GM23338 (cell line): ENCODE data around the gene STX1B. TPM values are rescaled to one million over a fixed set of nuclear protein-coding genes. Genes with fewer than 3 reads are reported as not detected.

ENCODE experiments used
- CREB1 ChIP-seq: fragments of 250-450 bp; sonication (Bioruptor Pico); IDR thresholded peaks from 2 replicates; pipeline ENCODE4 v1.5.0; 2020; ENCODE audit warnings: low read depth, mild to moderate bottlenecking, moderate library complexity
- EZH2 ChIP-seq: fragments of 200-600 bp; sonication (generic); IDR thresholded peaks from one replicate; pipeline ENCODE4 v1.8.0; 2017; ENCODE audit warnings: antibody characterized with exemption, mild to moderate bottlenecking, low read depth; ENCODE audit not compliant: unreplicated experiment
- EZH2phosphoT487 ChIP-seq: fragments of 200-600 bp; sonication (generic); IDR thresholded peaks from one replicate; pipeline ENCODE4 v1.8.1; 2018; ENCODE audit warnings: antibody characterized with exemption; ENCODE audit not compliant: unreplicated experiment
- JUNB ChIP-seq: IDR thresholded peaks from one replicate; pipeline ENCODE4 v1.6.1; 2016; ENCODE audit warnings: antibody characterized with exemption; ENCODE audit not compliant: unreplicated experiment
- NANOG ChIP-seq: IDR thresholded peaks from 2 replicates; pipeline ENCODE4 v1.6.1; 2016; ENCODE audit warnings: antibody characterized with exemption, borderline replicate concordance
- POLR2AphosphoS5 ChIP-seq: IDR thresholded peaks from 2 replicates; pipeline ENCODE4 v1.6.1; 2016; ENCODE audit warnings: antibody characterized with exemption, low read depth
- STAT1 ChIP-seq: IDR thresholded peaks from one replicate; pipeline ENCODE4 v1.6.1; 2016; ENCODE audit warnings: antibody characterized with exemption; ENCODE audit not compliant: unreplicated experiment
- ZNF114 ChIP-seq: fragments of 250-450 bp; sonication (Bioruptor Pico); IDR thresholded peaks from 2 replicates; pipeline ENCODE4 v1.5.0; 2020; ENCODE audit warnings: mild to moderate bottlenecking, moderate library complexity
- ZNF331 ChIP-seq: fragments of 250-450 bp; sonication (Bioruptor Pico); IDR thresholded peaks from 2 replicates; pipeline ENCODE4 v1.5.0; 2020; ENCODE audit warnings: low read depth, mild to moderate bottlenecking, moderate library complexity
- ZNF462 ChIP-seq: fragments of 250-450 bp; sonication (Bioruptor Pico); IDR thresholded peaks from 2 replicates; pipeline ENCODE4 v1.5.0; 2020; ENCODE audit warnings: mild to moderate bottlenecking, moderate library complexity
- polyA plus RNA-seq: library from polyadenylated mRNA; unstranded; fragments of >200 nt; fragmentation: Nextera tagmentation; extraction: Ambion mirVana; gene quantifications from 2 replicates; pipeline ENCODE4 v1.2.1, GENCODE V29; 2016
- total RNA-seq: library from RNA; depleted of rRNA; stranded (reverse); fragments of >200 nt; shearing (Covaris generic); gene quantifications from 2 replicates; pipeline ENCODE4 v1.2.3, GENCODE V29; 2014
- TF ChIP-seq, protein P1 (sequence below): IDR thresholded peaks from one replicate; pipeline ENCODE4 v1.6.1; 2018; ENCODE audit warnings: antibody characterized with exemption; ENCODE audit not compliant: unreplicated experiment

The STX1B gene
- total and polyA plus RNA-seq, 2 experiments from 2014 or later, result 1.7 to 9.5 TPM

GRCh38 chr16:31031276-31031675 is 20.8 kb upstream of the STX1B start (continued):
- TF ChIP-seq ZNF462 (CRISPR knock-in tag) (no peak), POLR2AphosphoS5 (no peak), ZNF114 (no peak), STAT1 (no peak), JUNB (no peak), EZH2 (no peak), ZNF331 (CRISPR knock-in tag) (no peak), CREB1 (no peak), EZH2phosphoT487 (no peak), NANOG (no peak)
- TF ChIP-seq, protein P1, sequence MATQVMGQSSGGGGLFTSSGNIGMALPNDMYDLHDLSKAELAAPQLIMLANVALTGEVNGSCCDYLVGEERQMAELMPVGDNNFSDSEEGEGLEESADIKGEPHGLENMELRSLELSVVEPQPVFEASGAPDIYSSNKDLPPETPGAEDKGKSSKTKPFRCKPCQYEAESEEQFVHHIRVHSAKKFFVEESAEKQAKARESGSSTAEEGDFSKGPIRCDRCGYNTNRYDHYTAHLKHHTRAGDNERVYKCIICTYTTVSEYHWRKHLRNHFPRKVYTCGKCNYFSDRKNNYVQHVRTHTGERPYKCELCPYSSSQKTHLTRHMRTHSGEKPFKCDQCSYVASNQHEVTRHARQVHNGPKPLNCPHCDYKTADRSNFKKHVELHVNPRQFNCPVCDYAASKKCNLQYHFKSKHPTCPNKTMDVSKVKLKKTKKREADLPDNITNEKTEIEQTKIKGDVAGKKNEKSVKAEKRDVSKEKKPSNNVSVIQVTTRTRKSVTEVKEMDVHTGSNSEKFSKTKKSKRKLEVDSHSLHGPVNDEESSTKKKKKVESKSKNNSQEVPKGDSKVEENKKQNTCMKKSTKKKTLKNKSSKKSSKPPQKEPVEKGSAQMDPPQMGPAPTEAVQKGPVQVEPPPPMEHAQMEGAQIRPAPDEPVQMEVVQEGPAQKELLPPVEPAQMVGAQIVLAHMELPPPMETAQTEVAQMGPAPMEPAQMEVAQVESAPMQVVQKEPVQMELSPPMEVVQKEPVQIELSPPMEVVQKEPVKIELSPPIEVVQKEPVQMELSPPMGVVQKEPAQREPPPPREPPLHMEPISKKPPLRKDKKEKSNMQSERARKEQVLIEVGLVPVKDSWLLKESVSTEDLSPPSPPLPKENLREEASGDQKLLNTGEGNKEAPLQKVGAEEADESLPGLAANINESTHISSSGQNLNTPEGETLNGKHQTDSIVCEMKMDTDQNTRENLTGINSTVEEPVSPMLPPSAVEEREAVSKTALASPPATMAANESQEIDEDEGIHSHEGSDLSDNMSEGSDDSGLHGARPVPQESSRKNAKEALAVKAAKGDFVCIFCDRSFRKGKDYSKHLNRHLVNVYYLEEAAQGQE, result no peak
